ENCODE data around the gene MAGI1.

The MAGI1 gene

DNA sequence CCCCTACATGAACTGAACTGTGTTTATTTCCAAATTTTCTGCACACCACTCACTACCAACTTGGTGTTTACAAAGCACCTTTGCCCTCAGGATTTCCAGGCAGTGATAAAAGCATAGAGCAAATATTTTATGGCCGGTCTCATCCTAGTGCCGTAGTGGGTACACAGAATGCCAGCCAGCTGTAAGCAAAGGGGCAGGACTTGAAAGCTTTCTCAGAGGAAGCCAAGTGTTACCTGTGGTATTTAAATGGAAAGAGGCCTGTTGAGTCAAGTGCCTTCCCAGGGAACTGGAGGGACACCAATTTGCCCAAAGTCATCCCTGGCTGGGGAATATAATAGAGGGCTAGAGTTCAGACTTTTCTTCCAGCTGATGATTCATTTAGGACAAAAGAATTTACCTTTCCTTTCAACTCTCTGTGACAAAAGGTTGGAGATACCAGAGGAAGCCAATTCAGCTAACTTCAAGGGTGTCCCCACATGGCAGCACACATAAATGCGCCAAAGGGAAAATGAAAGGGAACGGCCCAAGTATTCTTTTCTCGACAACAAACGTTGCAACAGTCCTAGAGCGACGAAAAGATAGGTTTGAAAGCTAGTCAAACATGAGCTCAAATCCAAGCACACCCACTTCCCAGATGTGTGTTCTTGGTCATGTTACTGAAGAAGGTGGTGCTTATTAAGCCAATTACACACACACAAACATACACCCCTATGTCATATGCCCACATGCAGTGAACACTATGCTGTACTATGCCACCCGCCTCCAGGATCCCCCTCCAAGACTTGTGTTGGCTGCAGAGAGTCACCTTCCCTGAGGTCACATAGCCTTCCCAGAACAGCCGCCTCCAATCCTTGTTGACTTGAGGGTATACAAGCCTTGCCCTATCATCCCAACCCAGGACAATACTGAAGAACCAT lies 27.7 kb downstream of the MAGI1 start:
- DNase-seq: no peak

DNA sequence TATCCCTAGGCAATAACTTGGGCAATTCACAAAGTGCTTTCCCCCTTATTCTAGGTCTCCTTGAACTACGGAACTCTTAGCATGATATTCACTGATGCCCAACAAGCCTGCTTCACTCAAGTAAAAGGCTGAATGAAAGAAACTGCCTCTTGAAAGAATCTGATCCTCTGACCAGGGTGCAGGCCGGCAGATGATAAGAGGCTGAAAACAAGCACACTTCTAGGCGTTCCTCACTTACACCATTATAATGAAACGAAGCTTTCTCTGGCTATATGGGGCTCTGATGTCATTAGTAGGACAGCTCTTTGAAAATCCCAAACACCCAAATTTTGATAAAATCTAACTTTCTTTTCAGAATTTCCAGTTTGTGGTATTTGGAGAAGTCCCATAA lies 28.4 kb downstream of the MAGI1 start:
- no peak for DNase-seq

DNA sequence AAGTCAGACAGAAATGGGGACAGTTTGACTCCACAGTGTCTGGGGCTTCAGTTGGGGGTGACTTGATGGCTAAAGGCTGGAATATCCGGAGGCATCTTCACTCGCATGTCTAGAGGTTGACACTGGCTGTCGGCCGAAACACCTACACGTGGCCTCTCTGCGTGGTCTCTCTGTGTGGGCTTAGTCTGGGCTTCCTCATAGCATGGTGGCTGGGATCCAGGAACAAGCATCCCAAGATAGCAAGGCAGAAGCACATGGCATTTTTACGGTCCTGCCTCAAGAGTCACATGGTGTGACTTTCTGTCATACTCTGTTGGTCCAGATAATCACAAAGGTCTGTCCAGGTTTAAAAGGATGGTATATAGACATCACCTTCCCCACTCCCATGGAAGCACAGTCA lies 34.5 kb downstream of the MAGI1 start:
- DNase-seq: no peak

DNA sequence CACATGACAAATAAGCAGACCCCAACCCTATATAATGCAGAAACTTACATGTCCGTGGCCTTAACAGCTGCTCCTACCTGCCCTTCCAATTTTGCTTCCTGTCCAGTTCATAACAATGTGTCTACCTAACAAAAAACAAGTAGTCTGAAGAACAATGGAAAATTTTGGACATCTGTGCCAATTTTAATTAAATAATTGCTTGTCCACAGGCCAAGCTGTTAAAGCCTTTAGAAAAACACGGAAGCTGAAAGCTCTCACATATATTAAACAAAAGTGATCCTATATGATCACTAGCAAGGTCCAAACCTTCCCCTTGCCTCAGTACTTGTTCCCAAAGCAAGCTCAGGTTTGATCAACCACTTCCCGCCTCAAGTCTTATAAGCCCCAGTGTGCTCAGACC lies 37.1 kb downstream of the MAGI1 start:
- no peak for DNase-seq

DNA sequence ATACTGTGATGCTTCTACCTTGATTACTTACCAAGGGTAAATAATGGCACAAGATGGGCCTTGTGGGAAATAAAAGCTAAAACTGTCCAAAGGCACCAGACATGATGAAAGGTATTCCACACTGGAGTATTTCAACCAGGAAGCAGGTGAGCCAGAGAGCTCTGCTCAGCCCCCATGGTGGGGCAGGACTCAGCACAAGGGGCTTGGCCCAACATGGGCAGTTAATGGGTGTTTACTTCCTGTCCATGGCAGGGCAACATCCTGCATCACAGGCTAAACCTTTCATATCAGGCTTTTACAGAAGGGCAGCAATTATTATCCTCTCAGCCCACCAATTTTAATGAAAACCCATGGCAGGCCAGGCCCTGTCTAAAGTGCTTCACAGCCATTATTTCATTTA lies 38.2 kb downstream of the MAGI1 start:
- no peak for DNase-seq

DNA sequence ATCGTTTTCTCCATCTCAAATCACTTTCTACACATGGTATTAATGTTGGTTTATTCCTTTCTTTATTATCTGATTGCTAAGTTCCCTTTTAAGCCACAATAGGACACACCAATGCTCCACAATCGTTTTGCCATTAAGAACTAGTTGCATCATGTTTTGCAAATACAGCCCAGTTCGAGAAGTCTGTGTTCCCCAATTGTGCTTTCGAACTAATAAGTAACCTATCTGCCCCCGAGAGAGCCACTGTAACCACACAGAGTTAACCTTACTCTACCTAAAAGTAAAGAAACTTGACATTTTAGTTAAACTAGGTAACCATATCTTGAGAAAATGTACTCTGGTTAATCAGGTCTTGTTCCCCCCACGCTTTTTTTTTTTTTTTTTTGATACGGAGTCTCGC lies 39.1 kb downstream of the MAGI1 start:
- no peak for DNase-seq

DNA sequence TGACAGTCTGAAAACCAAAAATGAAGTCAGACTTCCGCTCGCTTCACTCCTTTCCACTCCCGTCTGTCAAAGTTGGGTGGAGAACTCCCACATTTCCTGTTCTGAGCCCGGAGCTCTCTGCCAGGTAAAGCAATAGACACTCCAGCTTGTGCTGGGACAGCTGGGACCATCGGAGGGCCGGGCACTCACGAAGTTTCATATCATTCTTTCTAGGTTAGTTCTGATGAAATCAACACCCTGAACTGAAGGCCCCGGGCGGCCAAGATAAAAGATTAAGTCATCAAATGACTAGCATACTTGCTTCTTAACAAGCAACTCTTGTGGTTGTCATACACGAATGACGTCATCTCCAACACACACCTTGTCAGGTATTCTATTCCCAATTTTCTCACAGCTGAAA lies 42.1 kb downstream of the MAGI1 start:
- no peak for DNase-seq

DNA sequence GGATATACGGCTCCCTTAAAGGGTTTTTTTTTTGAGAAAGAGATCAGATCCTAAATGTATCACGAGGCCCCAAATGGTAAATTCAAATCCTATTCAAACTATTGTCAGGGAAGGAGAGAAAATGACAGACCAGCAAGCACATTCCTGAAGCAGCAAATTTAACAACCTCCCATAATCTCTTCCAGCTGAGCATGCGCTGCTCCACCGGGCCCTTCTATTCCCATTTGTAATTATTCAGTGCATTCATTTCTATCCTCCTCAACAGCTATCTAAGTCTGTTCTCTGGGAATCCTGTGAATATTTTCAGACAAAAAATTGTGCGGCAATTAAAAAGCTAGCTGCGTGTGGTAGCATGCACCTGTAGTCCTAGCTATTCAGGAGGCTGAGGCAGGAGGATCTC lies 43.2 kb downstream of the MAGI1 start:
- DNase-seq: no peak

DNA sequence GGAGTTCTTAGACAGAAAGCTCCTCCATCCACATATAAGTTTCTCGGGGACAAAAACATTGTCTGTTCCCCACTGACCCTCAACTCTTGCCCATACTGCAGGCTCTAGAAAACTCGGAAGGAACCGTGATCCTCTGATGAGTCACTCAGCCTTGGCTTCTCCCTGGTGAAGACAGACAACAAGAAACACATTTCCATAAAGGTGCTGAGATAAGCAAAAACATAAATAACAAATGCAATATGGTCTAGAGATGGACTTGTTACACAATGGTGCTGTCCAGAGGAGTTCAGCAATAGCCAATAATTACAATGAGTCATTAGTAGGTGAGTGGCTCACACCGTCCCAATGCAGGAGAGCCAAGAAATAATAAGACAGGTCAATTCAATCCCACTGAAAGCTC lies 43.7 kb downstream of the MAGI1 start:
- no peak for DNase-seq

DNA sequence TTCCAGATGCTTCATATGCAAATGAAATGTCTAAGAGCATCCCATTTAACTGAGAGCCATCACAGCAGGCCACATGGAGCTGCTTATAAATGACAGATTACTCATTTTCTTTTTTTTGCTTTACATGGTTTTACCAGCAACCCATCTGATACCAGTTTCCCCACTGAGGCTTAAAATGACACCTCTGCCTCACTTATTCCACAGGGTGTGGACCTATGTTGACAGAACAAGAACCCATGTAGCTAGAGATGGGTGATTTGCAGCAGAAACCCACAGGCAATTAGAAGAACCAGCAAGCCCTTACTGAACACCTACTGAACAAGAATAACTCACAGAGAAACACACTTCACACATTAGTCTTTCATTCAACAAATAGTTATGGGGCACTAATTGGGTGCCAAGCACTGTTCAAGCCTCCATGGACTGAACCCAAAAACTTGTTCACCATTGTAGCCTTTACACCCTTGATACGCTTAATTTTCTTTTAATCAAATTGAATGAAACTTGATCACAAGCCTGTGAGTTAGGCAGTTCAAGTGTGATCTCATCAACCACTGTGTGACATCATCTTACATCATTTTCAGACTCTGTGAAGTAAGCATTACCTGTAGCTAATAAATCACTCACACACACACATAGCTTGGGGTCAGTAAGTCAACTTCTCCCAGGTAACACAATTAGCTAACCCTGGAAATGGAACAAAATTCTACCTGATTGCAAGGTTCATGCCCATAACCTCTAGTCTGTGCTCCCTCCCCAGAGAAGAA lies 45.4 kb downstream of the MAGI1 start:
- no peak for DNase-seq

DNA sequence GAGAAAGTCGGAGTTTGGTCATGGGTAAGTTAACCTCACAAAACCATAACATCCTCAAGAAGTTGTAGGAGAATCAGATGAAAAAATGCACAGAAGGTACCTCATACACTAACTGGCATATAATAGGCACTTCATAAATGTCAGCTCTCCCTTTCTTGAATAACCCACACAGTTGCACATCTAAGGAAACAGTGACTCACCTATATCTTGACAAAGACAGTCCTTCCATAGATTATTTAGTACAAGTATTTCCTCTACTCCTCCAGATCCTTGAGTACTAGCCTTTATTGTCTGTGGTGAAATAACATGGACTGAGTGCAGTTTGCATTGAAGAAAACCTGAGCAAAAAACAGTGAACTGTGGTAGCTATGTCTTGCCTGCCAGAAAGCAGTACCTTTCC lies 46.6 kb downstream of the MAGI1 start:
- no peak for DNase-seq

DNA sequence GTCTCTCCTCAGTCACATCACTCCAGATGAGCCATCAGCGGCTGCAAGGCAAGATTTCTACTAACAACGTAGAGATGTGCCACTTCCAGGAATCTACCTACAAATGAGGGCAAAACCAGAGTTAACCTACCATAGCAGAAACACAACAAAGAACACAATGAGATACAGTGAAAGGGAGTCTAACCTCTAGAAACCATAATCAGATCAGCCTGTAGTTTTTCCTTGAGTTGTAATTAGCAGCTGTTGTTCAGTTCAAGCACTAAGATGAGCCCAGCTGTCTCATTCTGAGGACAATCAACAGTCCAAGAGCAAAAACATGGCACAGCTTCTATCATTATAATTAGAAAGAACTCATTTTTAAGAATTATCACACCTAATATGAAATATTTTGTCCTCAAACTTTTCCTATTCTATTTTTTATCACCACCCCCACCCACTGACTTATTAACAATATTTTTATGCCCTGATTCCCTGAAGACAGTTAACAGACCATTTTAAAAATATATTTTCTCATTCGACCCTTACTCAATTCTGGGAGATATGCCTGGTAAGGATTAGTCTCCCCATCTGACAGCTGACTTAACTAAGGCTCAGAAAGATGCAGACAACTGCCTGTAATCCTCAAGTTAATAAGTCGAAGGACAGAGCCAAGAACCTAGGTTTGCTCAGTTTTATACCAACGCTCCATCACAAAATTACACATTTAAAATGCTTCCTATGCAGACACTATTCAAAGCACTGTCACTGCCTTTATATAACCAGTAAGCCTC lies 50.1 kb downstream of the MAGI1 start:
- no peak for DNase-seq

DNA sequence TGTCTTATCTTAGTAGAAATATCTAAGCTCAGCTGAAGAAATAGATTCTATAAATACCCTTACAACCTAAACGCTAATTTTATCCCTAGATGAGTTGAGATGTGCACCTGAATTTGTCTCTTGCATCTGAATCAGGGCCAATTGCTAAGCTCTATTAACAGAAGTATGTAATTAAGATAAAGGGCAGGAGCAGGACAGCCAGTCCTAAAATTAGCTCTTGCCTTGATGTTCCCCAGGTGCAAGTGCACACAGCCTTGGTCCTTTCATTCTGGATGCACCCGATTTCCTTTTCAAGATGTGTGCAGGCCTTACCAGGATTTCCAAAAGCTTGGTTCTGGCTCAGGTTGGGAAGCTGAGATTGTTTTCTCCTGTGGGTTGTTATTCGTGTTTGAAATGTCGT lies 52.4 kb downstream of the MAGI1 start:
- DNase-seq: no peak

DNA sequence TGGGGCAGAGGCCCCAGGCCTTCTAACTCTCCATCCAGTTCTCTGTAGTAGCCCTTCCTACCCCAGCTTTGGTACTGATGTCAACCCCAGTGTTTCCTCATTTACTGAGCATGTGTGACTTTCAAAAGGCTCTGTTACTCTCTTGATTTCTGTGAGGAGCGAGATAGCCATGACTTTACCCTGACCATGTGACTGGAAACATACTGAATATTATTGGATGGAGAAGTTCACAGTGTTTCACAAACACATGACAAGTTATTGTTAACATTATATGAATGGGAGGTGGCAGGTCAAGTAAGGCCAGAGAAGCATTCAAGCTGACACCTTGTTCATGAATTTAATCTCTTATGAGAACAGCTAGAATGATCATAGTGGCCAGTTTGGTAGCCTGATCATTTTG lies 53.7 kb downstream of the MAGI1 start:
- DNase-seq: no peak

DNA sequence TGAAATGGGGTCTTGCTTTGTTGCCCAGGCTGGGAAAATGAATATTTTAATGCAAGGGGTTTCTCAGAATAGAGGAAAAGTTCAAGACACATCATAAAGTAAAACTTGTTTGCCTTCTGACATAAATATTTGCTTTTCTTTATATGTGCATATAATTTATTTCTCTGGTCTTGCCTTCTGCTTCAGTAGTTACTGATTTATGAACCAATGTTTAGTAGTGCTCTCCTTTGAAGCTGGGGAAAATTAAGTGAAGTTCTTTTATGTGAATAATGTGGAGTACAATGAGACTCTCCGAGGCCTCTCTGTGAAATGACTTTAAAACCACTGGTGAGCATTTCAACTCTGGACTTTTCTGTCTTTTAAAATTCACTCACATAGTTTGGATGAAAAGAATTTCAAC lies 55.6 kb downstream of the MAGI1 start:
- no peak for DNase-seq

DNA sequence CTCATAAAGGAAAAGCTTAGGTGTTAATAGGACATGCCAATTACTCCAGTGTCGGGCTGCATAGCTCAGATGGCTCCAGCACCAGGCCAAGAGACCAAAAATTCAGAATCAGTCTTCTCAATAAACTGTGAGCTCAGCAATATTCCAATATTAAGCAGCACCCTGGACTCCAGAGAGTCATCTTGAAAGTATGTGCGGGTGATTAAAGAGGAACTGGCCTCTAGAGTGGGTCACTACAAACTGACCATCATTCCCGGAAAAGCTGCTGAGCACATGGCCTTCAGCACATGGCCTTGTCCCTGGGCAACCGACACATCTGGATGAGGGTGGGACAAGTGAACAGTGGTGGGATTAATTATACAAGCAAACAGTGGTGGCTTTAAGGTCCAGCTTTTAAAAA lies 59.0 kb downstream of the MAGI1 start:
- no peak for DNase-seq

DNA sequence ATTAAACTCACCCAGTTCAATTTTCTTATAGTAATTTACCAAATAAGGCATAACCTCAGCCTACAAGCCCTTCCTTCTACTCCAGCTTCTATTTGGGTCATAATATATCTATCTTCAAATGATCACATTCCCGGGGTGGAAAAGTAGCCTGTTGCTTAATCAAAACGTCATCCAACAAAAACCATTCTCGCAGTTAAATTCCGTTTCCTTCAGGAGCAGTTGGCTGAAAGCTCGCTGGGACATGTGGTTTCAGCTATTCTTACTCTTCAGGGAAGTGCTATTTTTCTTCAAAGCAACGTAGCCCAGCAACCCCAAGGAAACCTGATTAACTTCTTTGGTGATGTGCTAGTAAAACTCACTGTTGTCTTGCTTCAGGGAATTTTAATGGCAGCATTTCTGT lies 59.6 kb downstream of the MAGI1 start:
- DNase-seq: no peak

DNA sequence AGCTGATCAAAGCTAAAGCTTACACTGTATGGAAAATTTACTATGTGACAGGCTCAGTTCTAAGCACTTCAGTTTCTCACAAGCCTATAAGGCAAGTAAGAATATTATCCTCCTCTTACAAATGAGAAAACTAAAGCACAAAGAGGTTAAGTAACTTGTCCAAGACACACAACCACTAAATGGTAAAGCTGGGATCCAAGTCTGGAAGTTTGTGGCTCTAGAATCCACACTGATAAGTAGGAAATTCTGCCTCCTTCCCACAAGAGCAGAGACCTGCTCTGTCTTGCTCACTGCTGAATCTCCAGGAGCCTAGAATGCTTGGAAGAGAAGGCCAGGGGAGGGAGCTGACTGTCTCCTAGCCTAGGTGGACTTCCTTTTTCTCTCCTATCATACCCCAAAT lies 60.6 kb downstream of the MAGI1 start:
- DNase-seq: no peak

DNA sequence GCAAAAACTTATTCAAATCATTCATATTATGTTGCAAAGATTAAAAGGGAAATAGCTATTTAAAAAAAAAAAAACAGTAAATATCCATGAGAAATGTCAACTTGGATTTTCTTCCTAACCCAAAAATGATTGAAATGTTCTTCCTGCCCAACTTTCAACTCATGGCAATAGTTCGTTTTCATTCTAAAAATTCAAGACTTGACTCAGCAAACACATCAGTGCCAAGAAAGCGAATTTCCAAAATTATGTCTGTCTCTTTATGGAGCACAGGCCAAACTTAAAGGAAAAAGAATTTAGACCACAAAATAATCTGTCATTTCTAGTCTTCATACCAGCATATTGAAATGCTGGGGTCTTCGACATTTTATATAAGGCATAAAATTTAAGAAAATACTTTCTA lies 63.7 kb downstream of the MAGI1 start:
- no peak for DNase-seq

DNA sequence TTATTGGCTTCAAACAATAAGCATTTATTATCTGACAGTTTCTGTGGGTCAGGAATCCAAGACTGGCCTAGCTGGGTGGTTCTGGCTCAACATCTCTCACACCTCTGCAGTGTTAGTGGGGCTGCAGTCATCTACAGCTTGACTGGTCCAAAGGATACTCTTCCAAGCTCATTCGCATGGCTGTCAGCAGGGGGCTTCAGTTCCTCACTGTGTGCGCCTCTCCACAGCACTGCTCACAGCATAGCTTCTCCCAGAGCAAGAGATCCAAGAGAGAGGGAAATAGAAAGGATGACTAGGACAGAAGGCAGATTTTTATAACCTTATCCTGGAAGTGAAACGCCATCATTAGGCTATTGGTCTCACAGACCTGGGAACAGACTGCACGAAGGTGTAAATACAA lies 64.2 kb downstream of the MAGI1 start:
- DNase-seq: no peak

DNA sequence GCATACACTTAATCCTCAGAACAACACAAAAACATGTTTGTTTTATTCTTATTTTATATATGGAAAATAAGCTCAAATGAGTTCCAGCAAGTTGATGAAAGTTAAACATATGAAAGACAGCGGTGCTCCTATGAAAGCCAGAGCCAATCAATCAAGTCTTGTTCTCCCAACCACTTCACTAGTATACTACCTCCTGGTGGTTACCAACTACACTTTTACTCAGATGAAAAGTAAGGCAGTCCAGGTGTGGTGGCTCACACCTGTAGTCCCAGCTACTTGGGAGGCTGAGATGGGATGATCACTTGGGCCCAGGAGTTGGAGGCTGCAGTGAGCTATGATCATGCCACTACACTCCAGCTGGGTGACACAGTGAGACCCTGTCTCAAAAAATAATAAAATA lies 66.0 kb downstream of the MAGI1 start:
- no peak for DNase-seq

DNA sequence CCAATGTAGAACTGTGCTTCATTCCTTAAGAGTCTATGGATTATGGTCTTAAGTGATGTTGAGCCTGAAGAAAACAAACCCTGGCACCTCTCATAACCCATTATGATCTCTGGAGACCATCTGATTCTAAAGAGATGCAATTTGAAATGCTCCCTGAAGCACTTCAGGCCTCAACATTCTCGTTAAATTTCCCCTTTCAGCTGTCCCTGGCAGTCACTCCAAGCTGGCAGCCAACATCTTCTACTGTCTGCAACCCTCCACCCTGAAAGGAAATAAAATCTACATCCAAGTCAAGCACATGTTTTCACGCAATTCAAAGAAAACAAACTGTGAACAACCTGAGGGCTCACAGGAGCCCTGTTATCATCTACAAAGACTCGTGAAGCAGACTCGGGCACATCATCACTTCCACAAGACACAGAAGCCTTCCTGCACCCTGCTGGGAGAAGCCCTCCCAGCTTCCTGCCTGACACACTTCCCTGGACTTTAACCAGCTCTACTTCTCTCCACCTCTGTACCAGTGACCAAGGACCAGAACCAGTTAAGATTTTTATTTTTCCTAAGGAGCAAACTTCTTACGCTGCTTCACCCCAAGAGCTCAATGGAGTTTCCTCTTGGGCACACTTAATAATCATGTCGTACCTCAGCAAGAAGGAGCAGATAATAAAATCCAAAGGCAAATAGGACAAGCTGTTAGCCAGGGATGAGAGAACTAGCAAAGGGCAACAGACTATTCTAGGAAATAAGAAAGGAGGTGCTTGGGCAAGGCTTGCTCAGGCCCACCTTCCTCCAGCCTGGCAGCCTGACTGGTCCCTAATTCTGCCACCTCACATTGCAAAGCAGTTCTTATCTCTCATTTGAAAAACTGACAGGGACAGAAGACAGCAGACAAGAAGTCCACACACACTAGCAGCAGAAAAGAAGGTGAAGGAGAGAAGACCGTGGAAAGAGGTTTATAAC lies 67.1 kb downstream of the MAGI1 start:
- no peak for DNase-seq

DNA sequence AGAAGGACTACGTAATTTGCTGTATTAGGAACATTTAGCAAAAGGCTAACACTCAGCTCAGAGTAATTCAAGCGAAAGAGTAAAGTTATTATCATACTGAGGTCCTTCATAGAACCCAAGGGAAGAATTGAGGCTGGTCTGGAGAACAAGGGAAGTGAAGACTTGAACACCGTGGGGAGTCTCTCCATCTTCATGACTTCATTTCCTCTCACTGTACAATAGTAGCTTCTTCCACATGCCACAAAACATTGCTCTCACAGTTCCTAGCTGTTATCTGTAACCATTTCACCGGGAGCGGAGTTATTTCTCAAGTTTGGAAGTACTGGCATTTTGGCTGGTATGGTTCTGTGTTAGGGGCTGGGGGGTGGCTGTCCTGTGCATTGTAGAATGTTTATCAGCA lies 69.7 kb downstream of the MAGI1 start:
- no peak for DNase-seq

Data from DMS153 (cell line).